ENCODE results near the gene KLHL4.

DNA sequence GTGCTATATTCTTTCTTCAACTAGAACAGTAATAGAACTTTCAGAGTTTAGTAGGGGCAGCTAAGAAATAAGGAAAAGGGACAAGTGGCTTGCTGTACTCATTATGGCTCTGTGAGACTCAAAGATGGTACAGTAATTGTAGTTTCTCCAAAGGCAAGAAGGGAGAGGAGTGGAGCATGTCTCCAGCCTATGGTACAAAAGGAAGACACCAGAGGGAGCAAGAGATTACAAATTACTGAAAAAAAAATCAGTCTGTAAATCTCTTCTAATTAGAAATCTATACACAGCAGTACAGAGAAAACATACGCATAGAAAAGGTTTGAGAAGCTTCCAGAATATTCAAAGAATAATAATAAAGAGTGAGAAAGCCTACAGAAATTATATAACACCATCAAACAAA, 61.4 kb downstream of the KLHL4 start:
- TF ChIP-seq EZH2 (IDR thresholded peaks at IDR 0.05; ENCODE audit: low read depth, low read length, severe bottlenecking) = no peak
- no peak for TF ChIP-seq POLR2AphosphoS5 (IDR thresholded peaks at IDR 0.05; ENCODE audit: low read depth, low read length)
- no peak for TF ChIP-seq POLR2A (IDR thresholded peaks at IDR 0.05; ENCODE audit: control extremely low read depth in 1 of 2, low read depth in 2 of 2, low read length in 2 of 2)
- TF ChIP-seq MAX (IDR thresholded peaks at IDR 0.05) = no peak
- peak in 1 of 3 experiments; percentile 19; a peak in 2 of 4 replicates for TF ChIP-seq CTCF (IDR thresholded peaks at IDR 0.05; ENCODE audit: control extremely low read depth in 1 of 3, insufficient read depth in 1 of 3, low read depth in 1 of 3, low read length in 3 of 3)
- TF ChIP-seq ZNF274 (IDR thresholded peaks at IDR 0.05; ENCODE audit: borderline replicate concordance, extremely low read depth, low read length) = no peak
- no peak for TF ChIP-seq GABPA (IDR thresholded peaks at IDR 0.05; ENCODE audit: borderline replicate concordance, insufficient read depth, low read length)
- no peak for TF ChIP-seq KDM1A (IDR thresholded peaks at IDR 0.05; ENCODE audit: borderline replicate concordance, low read length)
- TF ChIP-seq SIN3A (conservative IDR thresholded peaks at IDR 0.05 in 1 of 2, IDR thresholded peaks at IDR 0.05 in 1 of 2; ENCODE audit: low read depth in 1 of 2, low read length in 2 of 2) = no peak
- TF ChIP-seq GTF2F1 (IDR thresholded peaks at IDR 0.05; ENCODE audit: borderline replicate concordance, low read depth, low read length) = no peak
- TF ChIP-seq CREB1 (IDR thresholded peaks at IDR 0.05) = no peak
